GM23338 (cell line): Measurements from ENCODE around the gene FBF1. TPM values are rescaled to one million over a fixed set of nuclear protein-coding genes. Genes with fewer than 3 reads are reported as not detected.

Experiments used
- ATAC-seq: fragments of 200-7000 bp; cut with Tn5 transposase; 3 replicates; pipeline ENCODE4 v1.9.1; 2020
- DNase-seq: peaks from one replicate; pipeline ENCODE4 v3.0.0-alpha.2; 2015; ENCODE audit warnings: low spot score
- H2AFZ ChIP-seq: fragments of 200-600 bp; sonication (generic); 2 replicates; pipeline ENCODE4 v1.8.0; 2016; ENCODE audit warnings: antibody characterized with exemption, mild to moderate bottlenecking, moderate library complexity
- H3F3A ChIP-seq: fragments of 200-600 bp; sonication (generic); replicated peaks from 2 replicates; pipeline ENCODE4 v1.8.0; 2017; ENCODE audit warnings: antibody characterized with exemption, mixed run types, low read depth
- H3K27ac ChIP-seq: fragments of 200-600 bp; sonication (generic); 2 replicates; pipeline ENCODE4 v1.6.1; 2016; ENCODE audit warnings: low read depth
- H3K27me3 ChIP-seq: fragments of 200-600 bp; sonication (generic); 2 replicates; pipeline ENCODE4 v1.8.0; 2016; ENCODE audit warnings: mild to moderate bottlenecking, mixed run types, moderate library complexity; ENCODE audit not compliant: insufficient read depth
- H3K36me3 ChIP-seq: fragments of 200-600 bp; sonication (generic); 2 replicates; pipeline ENCODE4 v1.8.0; 2016; ENCODE audit warnings: mild to moderate bottlenecking; ENCODE audit not compliant: insufficient read depth
- H3K4me1 ChIP-seq: fragments of 200-600 bp; sonication (generic); 2 replicates; pipeline ENCODE4 v1.8.0; 2016; ENCODE audit warnings: mild to moderate bottlenecking, moderate library complexity; ENCODE audit not compliant: insufficient read depth
- H3K4me2 ChIP-seq: fragments of 200-600 bp; sonication (generic); 2 replicates; pipeline ENCODE4 v1.7.1; 2017; ENCODE audit warnings: mixed run types
- H3K4me3 ChIP-seq: fragments of 200-600 bp; sonication (generic); 2 replicates; pipeline ENCODE4 v1.6.1; 2016; ENCODE audit warnings: mixed run types
- H3K79me2 ChIP-seq: fragments of 200-600 bp; sonication (generic); replicated peaks from 2 replicates; pipeline ENCODE4 v1.8.0; 2017; ENCODE audit warnings: mild to moderate bottlenecking; ENCODE audit not compliant: insufficient read depth
- H3K9me2 ChIP-seq: fragments of 200-600 bp; sonication (generic); 2 replicates; pipeline ENCODE4 v1.8.0; 2017; ENCODE audit not compliant: insufficient read depth
- H4K20me1 ChIP-seq: fragments of 200-600 bp; sonication (generic); replicated peaks from 2 replicates; pipeline ENCODE4 v1.8.0; 2017; ENCODE audit warnings: mild to moderate bottlenecking; ENCODE audit not compliant: insufficient read depth
- H3K27ac Mint-ChIP-seq: 2 replicates; pipeline ENCODE4 v1.8.0; 2020; ENCODE audit warnings: inconsistent platforms, mild to moderate bottlenecking, moderate library complexity, mixed read lengths
- H3K27me3 Mint-ChIP-seq: 3 replicates; pipeline ENCODE4 v1.8.0; 2022; ENCODE audit warnings: low read depth, mild to moderate bottlenecking, moderate library complexity, mixed read lengths, inconsistent platforms; ENCODE audit not compliant: insufficient read depth, poor library complexity
- H3K36me3 Mint-ChIP-seq: 3 replicates; pipeline ENCODE4 v1.8.0; 2021; ENCODE audit warnings: low read depth, mild to moderate bottlenecking, inconsistent platforms, moderate library complexity, mixed read lengths
- H3K4me1 Mint-ChIP-seq: 3 replicates; pipeline ENCODE4 v1.8.0; 2020; ENCODE audit warnings: mild to moderate bottlenecking, inconsistent platforms, mixed read lengths
- H3K4me3 Mint-ChIP-seq: 3 replicates; pipeline ENCODE4 v1.8.0; 2021; ENCODE audit warnings: moderate library complexity, mild to moderate bottlenecking, inconsistent platforms, mixed read lengths
- H3K9me3 Mint-ChIP-seq: 3 replicates; pipeline ENCODE4 v1.8.0; 2020; ENCODE audit warnings: moderate library complexity, mild to moderate bottlenecking, inconsistent platforms, mixed read lengths
- CTCF ChIP-seq, 2 experiments: fragments of 200-600 bp in 1 of 2; sonication (generic) in 1 of 2; conservative IDR thresholded peaks; 2 replicates each; pipeline versions ENCODE4 v1.5.1 to v1.6.1; 2016 to 2017; ENCODE audit warnings: antibody characterized with exemption in 2 of 2, low read depth in 2 of 2, mild to moderate bottlenecking in 2 of 2, moderate library complexity in 1 of 2
- ETS1 ChIP-seq: IDR thresholded peaks from 2 replicates; pipeline ENCODE4 v1.6.1; 2016; ENCODE audit warnings: antibody characterized with exemption
- EZH2 ChIP-seq: fragments of 200-600 bp; sonication (generic); IDR thresholded peaks from one replicate; pipeline ENCODE4 v1.8.0; 2017; ENCODE audit warnings: antibody characterized with exemption, mild to moderate bottlenecking, low read depth; ENCODE audit not compliant: unreplicated experiment
- JUNB ChIP-seq: IDR thresholded peaks from one replicate; pipeline ENCODE4 v1.6.1; 2016; ENCODE audit warnings: antibody characterized with exemption; ENCODE audit not compliant: unreplicated experiment
- NANOG ChIP-seq: IDR thresholded peaks from 2 replicates; pipeline ENCODE4 v1.6.1; 2016; ENCODE audit warnings: antibody characterized with exemption, borderline replicate concordance
- POLR2AphosphoS5 ChIP-seq: IDR thresholded peaks from 2 replicates; pipeline ENCODE4 v1.6.1; 2016; ENCODE audit warnings: antibody characterized with exemption, low read depth
- REST ChIP-seq: IDR thresholded peaks from one replicate; pipeline ENCODE4 v1.6.1; 2018; ENCODE audit warnings: antibody characterized with exemption; ENCODE audit not compliant: unreplicated experiment
- STAT1 ChIP-seq: IDR thresholded peaks from one replicate; pipeline ENCODE4 v1.6.1; 2016; ENCODE audit warnings: antibody characterized with exemption; ENCODE audit not compliant: unreplicated experiment
- ZNF114 ChIP-seq: fragments of 250-450 bp; sonication (Bioruptor Pico); IDR thresholded peaks from 2 replicates; pipeline ENCODE4 v1.5.0; 2020; ENCODE audit warnings: mild to moderate bottlenecking, moderate library complexity
- ZNF331 ChIP-seq: fragments of 250-450 bp; sonication (Bioruptor Pico); IDR thresholded peaks from 2 replicates; pipeline ENCODE4 v1.5.0; 2020; ENCODE audit warnings: low read depth, mild to moderate bottlenecking, moderate library complexity
- ZNF462 ChIP-seq: fragments of 250-450 bp; sonication (Bioruptor Pico); IDR thresholded peaks from 2 replicates; pipeline ENCODE4 v1.5.0; 2020; ENCODE audit warnings: mild to moderate bottlenecking, moderate library complexity
- polyA plus RNA-seq: library from polyadenylated mRNA; unstranded; fragments of >200 nt; fragmentation: Nextera tagmentation; extraction: Ambion mirVana; gene quantifications from 2 replicates; pipeline ENCODE4 v1.2.1, GENCODE V29; 2016
- total RNA-seq: library from RNA; depleted of rRNA; stranded (reverse); fragments of >200 nt; shearing (Covaris generic); gene quantifications from 2 replicates; pipeline ENCODE4 v1.2.3, GENCODE V29; 2014

Gene FBF1
- total and polyA plus RNA-seq, 2 experiments from 2014 or later: 8.8 to 11.8 TPM

- TF ChIP-seq CTCF (conservative IDR thresholded peaks at IDR 0.05; ENCODE audit: low read depth in 2 of 2) (no peak), NANOG (no peak), STAT1 (no peak), ZNF331 (CRISPR knock-in tag) (no peak)
Measured at GRCh38 chr17:75987041-75987440, 46.2 kb upstream of the FBF1 start (continued).

GRCh38 chr17:75985986-75986385 is 45.1 kb upstream of the FBF1 start:
- Histone ChIP-seq H3K4me3 (no peak overlapping the region), H3K27ac (no peak overlapping the region), H3F3A (peaks cover 9% of the 10 kb centered on the region), H4K20me1 (no peaks in the 10 kb centered on the region), H3K36me3 (no peaks in the 10 kb centered on the region), H3K4me2 (no peak overlapping the region), H2AFZ (no peak overlapping the region), H3K27me3 (no peaks in the 10 kb centered on the region), H3K4me1 (peaks cover 32% of the 10 kb centered on the region), H3K79me2 (peaks cover 28% of the 10 kb centered on the region), H3K9me2 (no peaks in the 10 kb centered on the region)
- no peak overlapping the region for H3K27ac Mint-ChIP-seq
- H3K4me1 Mint-ChIP-seq: peaks cover 32% of the 10 kb centered on the region
- H3K4me3 Mint-ChIP-seq: no peak overlapping the region
- peaks cover 6% of the 10 kb centered on the region; the same call in 2 of the 3 replicates for H3K36me3 Mint-ChIP-seq
- DNase-seq (no peak), ATAC-seq (no peak)
- peaks cover 4% of the 10 kb centered on the region for H3K27me3 Mint-ChIP-seq
- no peaks in the 10 kb centered on the region for H3K9me3 Mint-ChIP-seq
- TF ChIP-seq NANOG: no peak
- no peak for TF ChIP-seq ZNF462 (CRISPR knock-in tag)
- no peak for TF ChIP-seq JUNB
- TF ChIP-seq EZH2: no peak
- no peak for TF ChIP-seq ZNF114 (CRISPR knock-in tag)
- TF ChIP-seq POLR2AphosphoS5: no peak
- TF ChIP-seq ETS1: no peak
- no peak for TF ChIP-seq REST
- TF ChIP-seq STAT1: no peak
